DOHH2 (cell line): ENCODE measurements around the gene NKX2-3.

ENCODE experiments used
- H3F3A ChIP-seq: fragments of 200-600 bp; sonication (generic), shearing (Covaris generic); 2 replicates; pipeline ENCODE4 v1.6.0; 2016; ENCODE audit warnings: antibody characterized with exemption, mild to moderate bottlenecking; ENCODE audit not compliant: control insufficient read depth, insufficient read depth
- H3K27ac ChIP-seq: fragments of 200-600 bp; sonication (generic); 2 replicates; pipeline ENCODE4 v1.5.1; 2014; ENCODE audit warnings: low read depth, mild to moderate bottlenecking, low read length, moderate library complexity
- H3K27me3 ChIP-seq: fragments of 200-600 bp; sonication (generic); 2 replicates; pipeline ENCODE4 v1.6.1; 2014; ENCODE audit warnings: mild to moderate bottlenecking, low read length, mixed read lengths; ENCODE audit not compliant: control insufficient read depth
- H3K36me3 ChIP-seq: fragments of 200-600 bp; sonication (generic); 2 replicates; pipeline ENCODE4 v1.6.1; 2014; ENCODE audit warnings: mild to moderate bottlenecking, low read length, moderate library complexity, mixed read lengths; ENCODE audit not compliant: control insufficient read depth
- H3K4me1 ChIP-seq: fragments of 200-600 bp; sonication (generic); 2 replicates; pipeline ENCODE4 v1.6.1; 2014; ENCODE audit warnings: mild to moderate bottlenecking, low read length, mixed read lengths; ENCODE audit not compliant: control insufficient read depth
- H3K4me2 ChIP-seq: fragments of 200-600 bp; sonication (generic); 2 replicates; pipeline ENCODE4 v1.6.0; 2014; ENCODE audit warnings: mild to moderate bottlenecking, low read length, moderate library complexity
- H3K4me3 ChIP-seq: fragments of 200-600 bp; sonication (generic); 2 replicates; pipeline ENCODE4 v1.5.1; 2014; ENCODE audit warnings: mild to moderate bottlenecking, low read length, mixed read lengths
- H3K79me2 ChIP-seq: fragments of 200-600 bp; sonication (generic); 2 replicates; pipeline ENCODE4 v1.6.1; 2014; ENCODE audit warnings: mild to moderate bottlenecking, low read length, mixed read lengths; ENCODE audit not compliant: control insufficient read depth
- H3K9me2 ChIP-seq: fragments of 200-600 bp; sonication (generic); replicated peaks from 2 replicates; pipeline ENCODE4 v1.6.1; 2014; ENCODE audit warnings: mild to moderate bottlenecking, low read length, mixed read lengths; ENCODE audit not compliant: control insufficient read depth
- H3K9me3 ChIP-seq: fragments of 200-600 bp; sonication (generic); 2 replicates; pipeline ENCODE4 v1.6.1; 2014; ENCODE audit warnings: antibody characterized with exemption, low read length, mixed read lengths; ENCODE audit not compliant: control insufficient read depth, insufficient read depth
- H4K20me1 ChIP-seq: fragments of 200-600 bp; sonication (generic); 2 replicates; pipeline ENCODE4 v1.6.0; 2014; ENCODE audit warnings: low read depth, mild to moderate bottlenecking, antibody characterized with exemption, low read length, moderate library complexity; ENCODE audit not compliant: control insufficient read depth, insufficient read depth
- CTCF ChIP-seq: fragments of 200-600 bp; sonication (generic); IDR thresholded peaks from one replicate; pipeline ENCODE4 v1.5.1; 2014; ENCODE audit warnings: antibody characterized with exemption, mild to moderate bottlenecking, low read depth, low read length; ENCODE audit not compliant: poor library complexity, severe bottlenecking
- EZH2phosphoT487 ChIP-seq: fragments of 200-600 bp; sonication (generic); IDR thresholded peaks from 2 replicates; pipeline ENCODE4 v1.6.1; 2017; ENCODE audit warnings: borderline replicate concordance, mild to moderate bottlenecking, antibody characterized with exemption, low read length, moderate library complexity, mixed read lengths

The NKX2-3 gene

GRCh38 chr10:99520040-99520846 lies 12.5 kb upstream of the NKX2-3 start:
- Histone ChIP-seq H3K4me3 (no peak overlapping the region), H3K27ac (no peak overlapping the region), H3F3A (no peaks in the 10 kb centered on the region), H3K9me3 (no peaks in the 10 kb centered on the region), H4K20me1 (no peaks in the 10 kb centered on the region), H3K4me1 (no peaks in the 10 kb centered on the region), H3K4me2 (no peak overlapping the region), H3K79me2 (no peaks in the 10 kb centered on the region), H3K9me2 (no peaks in the 10 kb centered on the region), H3K36me3 (no peaks in the 10 kb centered on the region), H3K27me3 (peaks cover 3% of the 10 kb centered on the region; the same call in 1 of the 2 replicates)
- no peak for TF ChIP-seq CTCF
- no peak for TF ChIP-seq EZH2phosphoT487

- Histone ChIP-seq H3K36me3 (no peaks in the 10 kb centered on the region), H3K4me2 (no peak overlapping the region), H3K4me1 (no peaks in the 10 kb centered on the region), H4K20me1 (no peaks in the 10 kb centered on the region), H3K9me2 (no peaks in the 10 kb centered on the region), H3K27me3 (peaks cover 3% of the 10 kb centered on the region; the same call in 1 of the 2 replicates), H3K79me2 (no peaks in the 10 kb centered on the region), H3F3A (no peaks in the 10 kb centered on the region), H3K9me3 (no peaks in the 10 kb centered on the region), H3K27ac (no peak overlapping the region), H3K4me3 (no peak overlapping the region)
- TF ChIP-seq EZH2phosphoT487 (no peak), CTCF (no peak)
Measured at GRCh38 chr10:99520847-99521764, 11.6 kb upstream of the NKX2-3 start.

- Histone ChIP-seq H3K4me3 (no peak overlapping the region), H3K4me1 (no peaks in the 10 kb centered on the region), H3K79me2 (no peaks in the 10 kb centered on the region), H3F3A (no peaks in the 10 kb centered on the region), H3K27me3 (peaks cover 3% of the 10 kb centered on the region; the same call in 1 of the 2 replicates), H3K9me2 (no peaks in the 10 kb centered on the region), H4K20me1 (no peaks in the 10 kb centered on the region), H3K36me3 (no peaks in the 10 kb centered on the region), H3K9me3 (no peaks in the 10 kb centered on the region), H3K27ac (no peak overlapping the region), H3K4me2 (no peak overlapping the region)
- TF ChIP-seq EZH2phosphoT487: no peak
- no peak for TF ChIP-seq CTCF
Measured at GRCh38 chr10:99521765-99522469, 10.8 kb upstream of the NKX2-3 start.
